ENCODE measurements around the gene MAP7D3. TPM values are rescaled to one million over a fixed set of nuclear protein-coding genes. Genes with fewer than 3 reads are reported as not detected.
"Not testable (repeated sequence)": the region's sequence is repeated elsewhere in the genome, so short reads cannot be mapped to it uniquely, and the experiment has no call there.

The MAP7D3 gene
- total and polyA plus RNA-seq, 9 of the 15 experiments (the other 6 are each of a cell fraction or from before 2014, with no cell fraction given) = 9.4 to 27.7 (median 14.0) TPM

- Histone ChIP-seq H3K79me2 (ENCODE audit: control insufficient read depth, insufficient read depth, low read length) (no peaks in the 10 kb centered on the region), H3K27ac (ENCODE audit: extremely low read depth, low read depth, low read length) (no peak overlapping the region), H3K4me2 (ENCODE audit: insufficient read depth, low read length) (no peak overlapping the region), H3K4me3 (no peak overlapping the region), H3K9me3 (replicated peaks; ENCODE audit: control insufficient read depth, insufficient read depth, low read depth, low read length) (no peaks in the 10 kb centered on the region), H4K20me1 (replicated peaks; ENCODE audit: control insufficient read depth, insufficient read depth, low read length) (no peaks in the 10 kb centered on the region), H3K27me3 (ENCODE audit: control insufficient read depth in 2 of 2, insufficient read depth in 2 of 2, low read length in 2 of 2) (peaks cover 2 to 10% of the 10 kb centered on the region in 2 experiments; a peak in 3 of 5 replicates), H2AFZ (ENCODE audit: low read depth, low read length) (no peak overlapping the region), H3K4me1 (replicated peaks in 1 of 2; ENCODE audit: control insufficient read depth in 2 of 2, insufficient read depth in 2 of 2, low read length in 2 of 2) (no peaks in the 10 kb centered on the region), H3K9ac (ENCODE audit: insufficient read depth in 1 of 2, low read depth in 2 of 2, low read length in 2 of 2) (no peak overlapping the region), H3K36me3 (ENCODE audit: control insufficient read depth, insufficient read depth, low read length) (no peaks in the 10 kb centered on the region), H3K9me1 (ENCODE audit: control insufficient read depth, insufficient read depth, low read length) (no peaks in the 10 kb centered on the region)
- DNase-seq (ENCODE audit: extremely low read depth in 1 of 4, low spot score in 3 of 4) = no peak
- WGBS (ENCODE audit: insufficient coverage, low coverage, missing lambda C conversion rate) = 8% methylated on average over 2 of the region's 2 CpGs
- intact Hi-C loops (cut with micrococcal nuclease) = no loop called here
- no peak for ATAC-seq
- in situ Hi-C loops (cut with MboI) = no loop called here
- BruUV-seq (replicated peaks) = no TSS peak
- TF ChIP-seq NFIC (IDR thresholded peaks at IDR 0.05) = peak; percentile 67
- TF ChIP-seq ZNF699 (CRISPR knock-in tag; IDR thresholded peaks at IDR 0.05; ENCODE audit: insufficient replicate concordance) = no peak
- no peak for TF ChIP-seq ILK (tag; IDR thresholded peaks at IDR 0.05; ENCODE audit: borderline replicate concordance, low read depth)
- TF ChIP-seq ID3 (CRISPR knock-in tag; IDR thresholded peaks at IDR 0.05) = no peak
- TF ChIP-seq ID3 (tag; IDR thresholded peaks at IDR 0.05) = no peak
- ChIA-PET CTCF (ENCODE audit: low intra/inter-chr PET ratio) (no interaction called here), POLR2A (no interaction called here)
- FAIRE-seq = no peak
Measured at GRCh38 chrX:136291824-136292223, 40.6 kb upstream of the MAP7D3 start.

GRCh38 chrX:136286375-136286774, 35.2 kb upstream of the MAP7D3 start:
- POLR2A ChIA-PET; ATAC-seq; H3K27ac ChIP-seq (ENCODE audit: extremely low read depth, low read depth, low read length); H3K36me3 ChIP-seq (ENCODE audit: control insufficient read depth, insufficient read depth, low read length); DNase-seq (ENCODE audit: extremely low read depth in 1 of 4, low spot score in 3 of 4); H3K27me3 ChIP-seq (ENCODE audit: control insufficient read depth in 2 of 2, insufficient read depth in 2 of 2, low read length in 2 of 2); H3K4me2 ChIP-seq (ENCODE audit: insufficient read depth, low read length); H3K79me2 ChIP-seq (ENCODE audit: control insufficient read depth, insufficient read depth, low read length); CTCF ChIA-PET (ENCODE audit: low intra/inter-chr PET ratio); BruUV-seq (replicated peaks); H3K4me3 ChIP-seq; intact Hi-C loops (cut with micrococcal nuclease); H2AFZ ChIP-seq (ENCODE audit: low read depth, low read length); FAIRE-seq; H4K20me1 ChIP-seq (replicated peaks; ENCODE audit: control insufficient read depth, insufficient read depth, low read length); in situ Hi-C loops (cut with MboI); H3K9me1 ChIP-seq (ENCODE audit: control insufficient read depth, insufficient read depth, low read length); H3K4me1 ChIP-seq (replicated peaks in 1 of 2; ENCODE audit: control insufficient read depth in 2 of 2, insufficient read depth in 2 of 2, low read length in 2 of 2); H3K9me3 ChIP-seq (replicated peaks; ENCODE audit: control insufficient read depth, insufficient read depth, low read depth, low read length); H3K9ac ChIP-seq (ENCODE audit: insufficient read depth in 1 of 2, low read depth in 2 of 2, low read length in 2 of 2): not testable (repeated sequence)
- WGBS (ENCODE audit: insufficient coverage, low coverage, missing lambda C conversion rate) = 0% methylated on average over 4 of the region's 5 CpGs
- peak; percentile 93 for TF ChIP-seq ZNF431 (CRISPR knock-in tag; IDR thresholded peaks at IDR 0.05)
